DND-41 (cell line): ENCODE data around the gene SSR3.

Source experiments
- EZH2 ChIP-seq: IDR thresholded peaks from 3 replicates; pipeline ENCODE4 v1.6.1; 2012; ENCODE audit warnings: borderline replicate concordance, low read depth, mild to moderate bottlenecking, moderate library complexity, low read length, inconsistent platforms; ENCODE audit not compliant: severe bottlenecking
- TF ChIP-seq, protein P1 (sequence below): IDR thresholded peaks from 2 replicates; pipeline ENCODE4 v1.5.1; 2012; ENCODE audit warnings: borderline replicate concordance, low read length, moderate library complexity, mild to moderate bottlenecking; ENCODE audit not compliant: poor library complexity, severe bottlenecking; ENCODE audit errors: extremely low read depth

DNA sequence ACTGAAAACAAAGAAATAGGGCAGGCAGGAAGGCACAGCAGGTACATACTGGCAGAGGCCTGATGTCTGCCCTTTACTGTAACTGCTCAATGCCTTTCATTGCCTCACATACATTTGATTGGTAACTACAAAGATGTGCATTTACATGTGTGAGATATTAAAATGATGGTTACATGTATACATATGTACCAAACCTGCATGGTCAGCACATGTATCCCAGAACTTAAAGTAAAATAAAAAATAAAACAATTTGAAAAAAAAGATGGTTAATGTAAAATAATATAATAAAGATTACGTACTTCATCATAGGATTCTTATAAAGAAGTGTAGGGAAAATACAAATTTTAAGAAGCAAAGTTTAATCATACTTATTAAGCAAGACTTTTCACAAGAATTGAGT is 15.1 kb downstream of the SSR3 start:
- TF ChIP-seq EZH2: no peak
- TF ChIP-seq, protein P1, sequence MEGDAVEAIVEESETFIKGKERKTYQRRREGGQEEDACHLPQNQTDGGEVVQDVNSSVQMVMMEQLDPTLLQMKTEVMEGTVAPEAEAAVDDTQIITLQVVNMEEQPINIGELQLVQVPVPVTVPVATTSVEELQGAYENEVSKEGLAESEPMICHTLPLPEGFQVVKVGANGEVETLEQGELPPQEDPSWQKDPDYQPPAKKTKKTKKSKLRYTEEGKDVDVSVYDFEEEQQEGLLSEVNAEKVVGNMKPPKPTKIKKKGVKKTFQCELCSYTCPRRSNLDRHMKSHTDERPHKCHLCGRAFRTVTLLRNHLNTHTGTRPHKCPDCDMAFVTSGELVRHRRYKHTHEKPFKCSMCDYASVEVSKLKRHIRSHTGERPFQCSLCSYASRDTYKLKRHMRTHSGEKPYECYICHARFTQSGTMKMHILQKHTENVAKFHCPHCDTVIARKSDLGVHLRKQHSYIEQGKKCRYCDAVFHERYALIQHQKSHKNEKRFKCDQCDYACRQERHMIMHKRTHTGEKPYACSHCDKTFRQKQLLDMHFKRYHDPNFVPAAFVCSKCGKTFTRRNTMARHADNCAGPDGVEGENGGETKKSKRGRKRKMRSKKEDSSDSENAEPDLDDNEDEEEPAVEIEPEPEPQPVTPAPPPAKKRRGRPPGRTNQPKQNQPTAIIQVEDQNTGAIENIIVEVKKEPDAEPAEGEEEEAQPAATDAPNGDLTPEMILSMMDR: no peak
